ENCODE data around the gene PNPLA2.
A peak's percentile ranks its signal among the peaks of the same experiment; 100 is the strongest.

The PNPLA2 gene

DNA sequence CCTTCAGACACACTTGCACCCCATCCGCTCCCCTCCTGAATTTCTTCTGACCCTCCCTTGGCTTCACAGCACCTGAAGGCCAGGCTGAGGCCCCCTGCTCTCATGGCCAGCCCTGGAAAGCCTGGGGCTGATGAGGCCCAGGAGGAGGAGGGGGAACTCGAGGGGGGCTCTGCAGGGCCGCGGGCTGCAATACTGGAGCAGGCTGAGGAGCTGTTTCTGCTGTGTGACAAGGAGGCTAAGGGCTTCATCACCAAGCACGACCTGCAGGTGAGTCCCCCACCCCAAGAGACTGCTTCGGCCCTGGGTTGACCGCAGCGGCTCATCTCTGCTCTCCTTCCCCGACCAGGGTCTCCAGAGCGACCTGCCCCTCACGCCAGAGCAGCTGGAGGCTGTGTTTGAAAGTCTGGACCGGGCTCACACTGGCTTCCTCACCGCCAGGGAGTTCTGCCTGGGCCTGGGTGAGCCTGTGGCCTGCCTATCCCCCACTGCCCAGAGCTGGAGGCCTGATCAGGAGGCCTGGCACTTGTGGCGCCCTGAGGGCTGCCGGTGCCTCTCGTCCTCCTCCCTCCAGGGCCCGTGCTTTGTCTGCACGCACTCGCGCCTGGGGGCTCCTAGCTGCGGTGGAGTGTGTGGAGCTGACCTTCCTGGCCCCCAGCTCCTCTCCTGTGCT lies 9.9 kb downstream of the PNPLA2 start:
- no peak for DNase-seq (ENCODE audit: low read depth, low spot score)
- CTCF ChIA-PET, result interaction anchor here (1.0 to 1.4 kb wide), 3 partner anchors 12 to 70 kb away, joined by 3 to 4 read pairs (median 4); no protein-coding TSS in a partner anchor
- POLR2A ChIA-PET, result interaction anchor here (1.0 to 8.7 kb wide), 3 partner anchors 9 to 19 kb away, joined by 4 to 109 read pairs (median 96); partner anchors contain the start of genes PNPLA2, POLR2L, RPLP2 and TSPAN4
- TF ChIP-seq, protein P1, sequence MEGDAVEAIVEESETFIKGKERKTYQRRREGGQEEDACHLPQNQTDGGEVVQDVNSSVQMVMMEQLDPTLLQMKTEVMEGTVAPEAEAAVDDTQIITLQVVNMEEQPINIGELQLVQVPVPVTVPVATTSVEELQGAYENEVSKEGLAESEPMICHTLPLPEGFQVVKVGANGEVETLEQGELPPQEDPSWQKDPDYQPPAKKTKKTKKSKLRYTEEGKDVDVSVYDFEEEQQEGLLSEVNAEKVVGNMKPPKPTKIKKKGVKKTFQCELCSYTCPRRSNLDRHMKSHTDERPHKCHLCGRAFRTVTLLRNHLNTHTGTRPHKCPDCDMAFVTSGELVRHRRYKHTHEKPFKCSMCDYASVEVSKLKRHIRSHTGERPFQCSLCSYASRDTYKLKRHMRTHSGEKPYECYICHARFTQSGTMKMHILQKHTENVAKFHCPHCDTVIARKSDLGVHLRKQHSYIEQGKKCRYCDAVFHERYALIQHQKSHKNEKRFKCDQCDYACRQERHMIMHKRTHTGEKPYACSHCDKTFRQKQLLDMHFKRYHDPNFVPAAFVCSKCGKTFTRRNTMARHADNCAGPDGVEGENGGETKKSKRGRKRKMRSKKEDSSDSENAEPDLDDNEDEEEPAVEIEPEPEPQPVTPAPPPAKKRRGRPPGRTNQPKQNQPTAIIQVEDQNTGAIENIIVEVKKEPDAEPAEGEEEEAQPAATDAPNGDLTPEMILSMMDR (IDR thresholded peaks at IDR 0.05; ENCODE audit: insufficient read depth, low read length, missing control alignments), result no peak
- no peak overlapping the region for H3K4me3 ChIP-seq (ENCODE audit: low read depth, low read length)

DNA sequence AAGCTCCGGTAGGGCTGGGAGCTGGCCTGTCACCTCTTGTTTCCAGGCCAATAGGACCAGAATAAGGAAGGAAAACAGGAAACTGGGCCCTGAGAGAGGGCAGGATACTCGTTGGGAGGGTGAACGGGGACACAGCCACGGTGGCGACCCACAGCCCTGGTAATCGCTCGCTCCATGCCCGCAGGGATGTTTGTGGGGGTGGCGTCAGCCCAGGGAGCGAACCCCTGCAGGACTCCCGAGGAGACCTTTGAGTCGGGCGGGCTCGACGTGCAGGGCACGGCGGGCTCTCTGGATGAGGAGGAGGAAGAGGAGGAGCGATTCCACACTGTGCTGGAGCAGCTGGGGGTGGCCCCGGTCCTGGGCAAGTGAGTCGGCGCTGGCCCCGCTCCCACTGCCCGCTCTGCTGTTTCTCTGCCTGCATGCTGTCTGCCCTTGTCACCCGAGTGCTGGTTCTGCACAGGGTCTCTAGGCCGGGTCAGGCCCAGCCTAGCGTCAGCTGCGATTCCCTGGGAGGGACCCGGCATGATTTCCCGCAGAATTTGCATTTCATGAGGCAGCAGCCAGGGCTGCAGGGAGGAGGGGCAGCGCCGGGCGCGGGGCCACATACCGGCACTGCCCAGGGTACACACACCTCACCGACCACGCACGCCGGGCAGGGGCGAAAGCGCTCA lies 10.6 kb downstream of the PNPLA2 start:
- ChIA-PET CTCF (interaction anchor here (1.0 to 1.3 kb wide), 2 partner anchors 18 to 69 kb away, joined by 3 to 4 read pairs; no protein-coding TSS in a partner anchor), POLR2A (interaction anchor here (1.0 to 8.7 kb wide), 4 partner anchors 10 to 20 kb away, joined by 3 to 109 read pairs (median 50); partner anchors contain the start of genes PNPLA2, POLR2L, RPLP2 and TSPAN4)
- TF ChIP-seq, protein P1 (IDR thresholded peaks at IDR 0.05; ENCODE audit: insufficient read depth, low read length, missing control alignments), result no peak
- peak overlapping the region; percentile 33 for H3K4me3 ChIP-seq (ENCODE audit: low read depth, low read length)
- no peak for DNase-seq (ENCODE audit: low read depth, low spot score)

DNA sequence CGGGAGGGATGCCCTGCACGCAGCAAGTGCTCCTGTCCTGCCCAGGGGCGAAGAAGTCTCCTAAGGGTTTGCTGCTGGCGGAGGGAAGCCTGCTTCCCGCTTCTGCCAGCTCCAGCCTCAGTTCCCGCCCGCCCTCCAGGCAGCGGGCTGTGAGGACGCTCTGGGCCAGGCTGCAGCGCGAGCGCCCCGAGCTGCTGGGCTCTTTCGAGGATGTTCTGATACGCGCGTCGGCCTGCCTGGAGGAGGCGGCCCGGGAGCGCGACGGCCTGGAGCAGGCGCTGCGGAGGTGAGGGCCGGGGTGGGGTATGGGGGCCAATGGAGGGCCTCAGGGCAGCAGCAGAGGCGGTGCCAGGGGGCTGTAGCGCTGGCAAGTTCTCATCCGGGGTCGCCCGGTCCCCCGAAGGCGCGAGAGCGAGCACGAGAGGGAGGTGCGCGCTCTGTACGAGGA lies 11.2 kb downstream of the PNPLA2 start:
- peak overlapping the region; percentile 33 for H3K4me3 ChIP-seq (ENCODE audit: low read depth, low read length)
- ChIA-PET POLR2A (interaction anchor here (1.0 to 8.7 kb wide), 5 partner anchors 10 to 19 kb away, joined by 3 to 109 read pairs (median 3); partner anchors contain the start of genes PNPLA2, POLR2L and TSPAN4), CTCF (interaction anchor here (1.3 kb wide), 1 partner anchor 18 kb away, joined by 4 read pairs; no protein-coding TSS in a partner anchor)
- TF ChIP-seq, protein P1 (IDR thresholded peaks at IDR 0.05; ENCODE audit: insufficient read depth, low read length, missing control alignments), result no peak
- no peak for DNase-seq (ENCODE audit: low read depth, low spot score)

DNA sequence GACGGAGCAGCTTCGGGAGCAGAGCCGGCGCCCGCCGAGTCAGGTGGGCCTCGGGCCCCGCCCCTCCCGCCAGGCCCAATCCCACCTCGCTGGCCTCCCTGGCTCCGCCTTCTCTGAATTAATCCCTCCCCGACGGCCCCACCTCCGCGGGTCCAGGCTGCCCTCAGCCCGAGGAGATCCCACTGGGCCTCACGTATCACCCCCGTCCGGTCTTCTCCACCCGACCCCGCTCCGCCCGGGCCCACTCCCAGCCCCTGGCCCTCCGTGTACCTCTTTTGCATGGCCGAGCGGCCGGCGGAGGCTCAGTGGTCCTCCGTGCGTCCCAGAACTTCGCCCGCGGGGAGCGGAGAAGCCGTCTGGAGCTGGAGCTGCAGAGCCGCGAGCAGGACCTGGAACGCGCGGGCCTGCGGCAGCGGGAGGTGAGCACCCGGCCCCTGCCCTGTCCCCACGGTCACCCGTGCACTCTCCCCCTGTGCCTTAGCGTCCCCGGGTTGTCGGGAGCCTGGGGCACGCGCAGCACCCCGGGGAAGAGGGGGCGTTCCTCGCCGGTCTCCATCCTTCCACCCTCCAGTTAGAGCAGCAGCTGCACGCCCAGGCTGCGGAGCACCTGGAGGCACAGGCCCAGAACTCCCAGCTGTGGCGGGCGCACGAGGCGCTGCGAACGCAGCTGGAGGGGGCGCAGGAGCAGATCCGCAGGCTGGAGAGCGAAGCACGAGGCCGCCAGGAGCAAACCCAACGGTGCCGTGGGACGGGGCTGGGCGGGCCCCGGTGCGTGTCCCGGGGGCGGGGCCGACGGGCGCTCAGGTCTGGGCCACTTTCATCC lies 11.8 kb downstream of the PNPLA2 start:
- DNase-seq (ENCODE audit: low read depth, low spot score), result no peak
- TF ChIP-seq, protein P1 (IDR thresholded peaks at IDR 0.05; ENCODE audit: insufficient read depth, low read length, missing control alignments), result no peak
- CTCF ChIA-PET, result interaction anchor here (1.2 to 1.3 kb wide), 2 partner anchors 9 to 94 kb away, joined by 3 to 7 read pairs; no protein-coding TSS in a partner anchor
- H3K4me3 ChIP-seq (ENCODE audit: low read depth, low read length), result peak overlapping the region; percentile 43
- POLR2A ChIA-PET, result interaction anchor here (1.0 to 8.7 kb wide), 5 partner anchors 10 to 20 kb away, joined by 3 to 109 read pairs (median 3); partner anchors contain the start of genes PNPLA2, POLR2L and TSPAN4

- peak overlapping the region; percentile 30 for H3K4me3 ChIP-seq (ENCODE audit: low read depth, low read length)
- CTCF ChIA-PET, result interaction anchor here (1.2 to 1.3 kb wide), 3 partner anchors 9 to 94 kb away, joined by 3 to 7 read pairs (median 6); no protein-coding TSS in a partner anchor
- no peak for DNase-seq (ENCODE audit: low read depth, low spot score)
- POLR2A ChIA-PET, result interaction anchor here (1.0 to 8.7 kb wide), 4 partner anchors 9 to 19 kb away, joined by 3 to 109 read pairs (median 50); partner anchors contain the start of genes PNPLA2, POLR2L and TSPAN4
- TF ChIP-seq, protein P1 (IDR thresholded peaks at IDR 0.05; ENCODE audit: insufficient read depth, low read length, missing control alignments), result no peak
Observed at GRCh38 chr11:831118-831864, 12.6 kb downstream of the PNPLA2 start.

Data from AG04449 (cell line).